Transverse colon (tissue), 3 donors: ENCODE measurements around the gene RAPGEF1.

ENCODE experiments used
- CTCF ChIP-seq, 5 experiments: fragments of 200-600 bp in 3 of 5; fragments of 450-650 bp in 2 of 5; sonication (generic) in 3 of 5; IDR thresholded peaks; 1 replicate in 2 of 5; 2 replicates in 3 of 5; pipeline ENCODE4 v1.5.1; 2016 to 2017; ENCODE audit warnings: antibody characterized with exemption in 5 of 5, inconsistent platforms in 3 of 5, mild to moderate bottlenecking in 2 of 5, moderate library complexity in 1 of 5
- EP300 ChIP-seq: sonication (generic); formaldehyde crosslinking; IDR thresholded peaks from one replicate; pipeline ENCODE4 v1.6.1; 2017; ENCODE audit warnings: antibody characterized with exemption, low read depth

GRCh38 chr9:131747352-131747751 is 7.5 kb upstream of the RAPGEF1 start:
- peak; percentile 45 to 78 (median 49) for TF ChIP-seq CTCF (IDR thresholded peaks at IDR 0.05)
- no peak for TF ChIP-seq EP300
